ENCODE data around the gene IGHMBP2.
"Not testable (repeated sequence)": the region's sequence is repeated elsewhere in the genome, so short reads cannot be mapped to it uniquely, and the experiment has no call there.

Gene IGHMBP2

GRCh38 chr11:68903288-68904247 lies at the start of gene IGHMBP2, which contains the start of gene MRPL21:
IGHMBP2 (plus strand) TSS chr11:68903891; CDS start chr11:68903953, 62 bp downstream.
MRPL21 (minus strand) TSS chr11:68903832; CDS start chr11:68903810, 22 bp downstream.
- DNase-seq (ENCODE audit: low read depth, low spot score) = peak; percentile 95

- no peak for DNase-seq (ENCODE audit: low read depth, low spot score)
These were observed 49.3 kb upstream of the IGHMBP2 start for GRCh38 chr11:68854273-68854958.

DNA sequence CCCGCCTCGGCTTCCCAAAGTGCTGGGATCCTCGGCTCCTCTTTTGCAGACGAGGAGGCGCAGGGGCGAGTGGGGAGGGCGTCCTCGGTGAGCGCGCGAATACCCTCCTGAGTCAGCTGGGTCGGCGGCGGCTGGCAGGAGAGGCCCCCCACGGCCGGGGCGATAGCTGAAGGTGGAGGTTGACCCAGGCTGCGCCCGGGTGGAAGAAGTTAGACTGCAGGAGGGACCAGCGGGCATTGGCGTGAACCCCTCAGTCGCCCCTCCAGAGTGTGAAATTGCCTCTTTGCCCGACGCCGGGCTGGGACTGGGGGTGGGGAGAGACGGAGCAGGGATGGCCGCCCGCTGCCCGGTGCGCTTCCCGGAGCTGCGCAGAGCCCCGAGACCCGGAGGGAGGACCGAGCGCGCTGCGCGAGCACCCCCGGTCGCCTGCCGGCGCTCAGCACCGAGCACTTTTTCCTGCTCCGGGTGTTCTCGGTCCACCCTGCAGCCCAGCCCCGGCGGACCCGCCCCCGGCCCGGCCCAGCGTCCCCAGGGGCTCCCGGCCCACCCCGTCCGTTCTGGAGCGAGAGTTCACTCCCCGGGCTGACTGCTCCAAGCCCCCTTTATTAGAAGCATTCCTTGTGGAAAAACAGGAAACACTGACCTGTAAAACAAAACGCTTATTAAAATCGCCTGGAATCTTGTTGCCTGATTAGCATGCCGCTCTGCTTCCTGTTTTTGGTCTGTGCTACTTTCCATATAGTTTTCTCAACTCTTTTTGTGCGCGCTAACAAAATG lies 48.3 kb upstream of the IGHMBP2 start:
- DNase-seq (ENCODE audit: low read depth, low spot score) = peak; percentile 49

GRCh38 chr11:68856425-68857030 lies 47.2 kb upstream of the IGHMBP2 start:
- DNase-seq (ENCODE audit: low read depth, low spot score) = not testable (repeated sequence)

DNA sequence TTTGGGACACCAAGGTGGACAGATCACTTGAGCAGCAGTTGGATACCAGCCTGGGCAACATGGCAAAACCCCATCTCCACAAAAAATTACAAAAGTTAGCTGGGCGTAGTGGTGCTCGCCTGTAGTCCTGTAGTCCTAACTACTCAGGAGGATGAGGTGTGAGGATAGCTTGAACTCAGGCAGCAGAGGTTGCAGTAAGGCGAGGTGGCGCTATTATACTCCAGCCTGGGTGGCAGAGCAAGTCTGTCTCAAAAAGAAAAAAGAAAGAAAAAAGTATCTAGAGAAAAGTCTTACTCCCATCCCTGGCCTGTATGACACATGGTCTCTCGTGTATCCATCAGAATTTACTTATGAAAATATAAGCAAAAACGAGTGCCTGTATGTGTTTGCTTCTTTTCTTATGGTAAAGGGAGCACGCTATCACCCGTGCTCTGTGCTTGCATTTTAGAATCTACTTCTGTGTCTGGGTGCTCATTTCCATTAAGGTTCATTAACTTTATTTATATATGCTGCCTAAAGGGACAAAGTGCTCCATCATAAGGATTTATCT lies 46.6 kb upstream of the IGHMBP2 start:
- DNase-seq (ENCODE audit: low read depth, low spot score) = no peak

DNA sequence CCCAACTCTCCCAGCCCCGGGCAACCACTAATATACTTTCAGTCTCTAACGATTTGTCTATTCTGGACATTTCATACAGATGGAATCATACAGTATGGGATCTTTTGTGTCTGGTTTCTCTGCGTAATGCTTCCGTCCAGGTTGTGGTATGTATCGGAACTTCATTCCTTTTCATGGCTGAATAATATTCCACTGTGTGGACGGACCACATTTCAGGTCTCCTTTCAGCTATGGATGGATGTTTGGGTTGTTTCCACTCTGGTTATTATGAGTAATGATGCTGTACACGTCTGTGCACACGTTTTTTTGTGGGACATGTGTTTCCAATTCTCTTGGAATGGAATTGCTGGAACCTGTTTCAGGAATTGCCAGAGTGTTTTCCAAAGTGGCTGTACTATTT lies 44.6 kb upstream of the IGHMBP2 start:
- no peak for DNase-seq (ENCODE audit: low read depth, low spot score)

DNA sequence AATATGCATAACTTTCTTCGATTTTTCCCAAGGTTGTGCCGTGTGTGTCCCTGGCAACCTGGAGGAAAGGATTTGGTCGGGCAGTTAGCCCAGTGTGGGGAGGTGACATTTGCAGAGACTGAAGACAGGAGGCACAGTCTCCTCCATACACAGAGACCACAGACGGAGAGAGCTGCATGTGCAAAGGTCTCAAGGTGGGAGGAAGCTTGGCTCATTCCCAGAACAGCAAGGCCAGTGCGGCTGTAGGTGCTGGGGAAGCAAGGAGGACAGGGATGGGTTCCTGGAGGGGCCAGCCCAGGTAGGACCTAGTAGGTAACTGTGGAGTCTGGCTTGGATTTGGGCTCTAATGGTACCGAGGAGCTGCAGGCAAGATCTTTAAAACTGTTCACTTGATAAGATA lies 41.3 kb upstream of the IGHMBP2 start:
- DNase-seq (ENCODE audit: low read depth, low spot score) = no peak

- DNase-seq (ENCODE audit: low read depth, low spot score) = no peak
These were observed 40.0 kb upstream of the IGHMBP2 start for GRCh38 chr11:68863553-68864265.

DNA sequence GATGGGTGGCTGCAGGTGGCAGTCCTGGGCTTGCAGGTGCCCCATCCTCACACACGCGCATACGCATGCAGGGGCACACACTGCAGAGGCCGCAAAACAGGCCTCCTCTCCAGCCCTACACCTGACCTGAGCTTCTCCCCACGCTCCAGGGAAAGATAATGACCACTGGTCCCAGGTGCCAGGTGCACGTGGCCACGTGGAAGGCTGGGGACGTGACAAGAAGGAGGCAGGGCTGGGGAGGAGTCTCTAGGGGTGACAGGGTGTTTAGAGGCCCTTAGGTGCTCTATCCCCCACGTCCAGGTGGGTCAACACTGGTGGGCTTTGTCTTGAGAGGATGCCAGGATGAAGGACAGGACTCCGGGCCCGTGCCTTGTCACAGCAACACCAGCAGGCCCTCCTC lies 38.5 kb upstream of the IGHMBP2 start:
- no peak for DNase-seq (ENCODE audit: low read depth, low spot score)

- no peak for DNase-seq (ENCODE audit: low read depth, low spot score)
These were observed 36.6 kb upstream of the IGHMBP2 start for GRCh38 chr11:68867066-68867465.

- DNase-seq (ENCODE audit: low read depth, low spot score) = no peak
These were observed 35.4 kb upstream of the IGHMBP2 start for GRCh38 chr11:68868221-68868835.

DNA sequence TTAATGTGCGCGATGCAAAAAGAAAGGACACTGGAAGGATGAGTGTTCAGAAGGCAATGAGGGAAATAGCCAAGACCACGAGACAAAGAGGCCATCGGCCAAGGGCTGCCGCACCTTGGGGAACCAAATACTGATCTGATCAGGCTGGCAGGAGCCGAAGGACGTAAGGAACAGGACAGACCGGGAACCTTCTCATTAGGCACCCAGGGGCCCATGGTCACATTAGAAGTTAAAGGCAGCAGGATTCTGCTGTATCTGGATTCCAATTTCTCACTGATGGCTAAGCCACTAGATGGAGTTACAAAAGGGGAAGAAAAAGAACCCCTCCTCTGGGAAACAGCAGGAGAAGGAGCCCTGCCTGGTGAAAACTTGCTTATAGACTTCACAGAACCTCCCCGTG lies 33.2 kb upstream of the IGHMBP2 start:
- peak; percentile 19 for DNase-seq (ENCODE audit: low read depth, low spot score)

- DNase-seq (ENCODE audit: low read depth, low spot score) = no peak
These were observed 31.3 kb upstream of the IGHMBP2 start for GRCh38 chr11:68872216-68873003.

DNA sequence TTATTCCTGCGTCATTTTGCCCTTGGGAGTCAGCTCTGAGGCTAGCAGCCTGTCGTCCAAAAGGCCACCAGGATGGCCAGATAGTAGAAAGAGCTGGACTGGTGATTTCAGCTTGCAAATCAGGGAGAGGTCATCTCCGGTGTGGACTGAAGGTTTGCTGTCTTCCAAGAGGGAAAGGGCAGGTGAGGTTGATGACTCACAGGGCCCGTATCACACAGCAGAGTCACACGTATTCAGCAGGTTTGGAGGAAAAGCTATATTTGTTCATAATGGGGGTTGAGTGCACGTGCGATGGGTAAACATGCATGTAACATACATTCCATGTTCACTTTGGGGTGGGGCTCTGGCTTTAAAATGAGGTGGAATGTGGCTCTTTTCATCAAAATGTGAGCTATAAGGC lies 25.7 kb upstream of the IGHMBP2 start:
- DNase-seq (ENCODE audit: low read depth, low spot score) = no peak

- no peak for DNase-seq (ENCODE audit: low read depth, low spot score)
These were observed 22.8 kb upstream of the IGHMBP2 start for GRCh38 chr11:68880851-68881250.

DNA sequence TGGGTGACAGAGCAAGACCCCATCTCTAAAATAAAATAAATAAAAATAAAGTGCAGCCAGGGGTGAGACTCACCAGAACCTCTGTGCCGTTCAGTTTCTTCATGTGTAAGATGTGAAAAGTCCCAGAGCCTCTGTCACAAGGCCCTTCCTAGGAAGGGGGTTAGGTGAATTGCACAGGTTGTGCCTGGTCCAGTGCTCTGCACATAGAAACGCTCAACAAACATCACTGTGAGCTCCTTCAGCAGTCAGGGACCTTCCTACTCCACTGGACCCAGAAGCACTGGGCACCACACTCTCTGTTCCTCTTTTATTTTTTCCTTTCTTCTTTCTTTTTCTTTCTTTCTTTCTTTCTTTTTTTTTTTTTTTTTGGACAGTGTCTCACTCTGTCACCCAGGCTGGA lies 22.4 kb upstream of the IGHMBP2 start:
- no peak for DNase-seq (ENCODE audit: low read depth, low spot score)

- no peak for DNase-seq (ENCODE audit: low read depth, low spot score)
These were observed 21.3 kb upstream of the IGHMBP2 start for GRCh38 chr11:68882391-68882790.

DNA sequence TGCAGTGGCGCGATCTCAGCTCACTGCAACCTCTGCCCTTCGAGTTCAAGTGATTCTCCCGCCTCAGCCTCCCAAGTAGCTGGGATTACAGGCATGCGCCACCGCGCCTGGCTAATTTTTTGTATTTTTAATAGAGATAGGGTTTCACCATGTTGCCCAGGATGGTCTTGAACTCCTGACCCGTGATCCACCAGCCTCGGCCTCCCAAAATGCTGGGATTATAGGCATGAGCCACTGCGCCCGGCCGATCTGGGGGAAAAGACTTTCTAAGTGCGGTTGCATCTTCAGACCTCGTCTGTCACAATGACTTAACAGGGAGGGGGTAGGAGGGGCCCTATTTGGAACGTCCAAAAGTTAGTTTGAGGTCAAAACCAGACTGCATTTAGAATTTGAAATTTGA lies 18.9 kb upstream of the IGHMBP2 start:
- DNase-seq (ENCODE audit: low read depth, low spot score) = not testable (repeated sequence)

DNA sequence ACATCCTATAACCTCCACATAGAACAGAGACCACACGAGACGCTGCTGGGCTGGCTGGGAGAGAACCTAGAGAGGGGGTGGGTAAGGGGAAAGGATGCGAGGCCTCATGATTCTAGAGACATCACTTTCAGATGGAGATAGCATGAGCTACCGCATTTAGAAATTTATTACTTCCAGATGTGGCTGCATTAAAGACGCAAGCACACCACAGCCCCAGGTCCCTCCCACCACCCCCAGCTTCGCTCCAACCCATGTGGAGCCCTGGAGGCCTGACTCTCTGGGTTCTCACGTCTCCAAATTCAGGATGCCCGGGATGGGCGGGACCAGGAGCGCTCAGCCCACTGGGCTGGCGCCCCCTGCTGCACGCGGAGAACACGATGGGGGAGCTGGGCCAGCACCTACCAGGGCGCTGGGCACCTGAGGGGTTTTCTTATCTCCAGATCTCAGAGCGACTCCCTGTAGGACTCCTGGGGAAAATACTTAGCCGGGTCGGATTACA lies 13.7 kb upstream of the IGHMBP2 start:
- DNase-seq (ENCODE audit: low read depth, low spot score) = peak; percentile 54
